Subcutaneous adipose tissue (tissue), 4 donors: ENCODE results near the gene SPCS2. TPM values are rescaled to one million over a fixed set of nuclear protein-coding genes. Genes with fewer than 3 reads are reported as not detected.

Experiments used
- total RNA-seq, 4 donors: library from RNA; depleted of rRNA; stranded (reverse); fragments of >200 nt; gene quantifications; one replicate each; pipeline ENCODE4 v1.1.0, GENCODE V29; 2016
- TF ChIP-seq, protein P1 (sequence below): fragments of 450-650 bp; IDR thresholded peaks from one replicate; pipeline ENCODE4 v1.5.1; 2016; ENCODE audit warnings: low read depth, mild to moderate bottlenecking, control low read depth, antibody characterized with exemption, moderate library complexity

SPCS2 gene
- total RNA-seq, 4 donors from 2014 or later = 32.4 to 89.2 (median 41.1) TPM

DNA sequence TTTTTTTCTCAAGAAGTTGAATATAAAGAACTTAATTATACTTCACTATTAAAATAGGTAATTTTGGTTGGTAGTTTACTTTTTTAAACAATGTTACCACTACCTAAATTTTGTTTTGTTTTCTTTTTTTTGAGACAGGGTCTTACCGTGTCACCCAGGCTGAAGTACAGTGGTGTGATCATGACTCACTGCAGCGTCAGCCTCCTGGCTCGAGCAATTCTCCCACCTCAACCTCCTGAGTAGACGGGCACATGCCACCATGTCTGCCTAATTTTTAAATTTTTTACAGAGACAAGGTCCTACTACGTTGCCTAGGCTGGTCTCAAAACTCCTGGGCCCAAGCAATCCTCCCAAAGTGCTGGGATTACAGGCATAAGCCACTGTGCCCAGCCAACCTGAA is 17.6 kb downstream of the SPCS2 start:
- TF ChIP-seq, protein P1, sequence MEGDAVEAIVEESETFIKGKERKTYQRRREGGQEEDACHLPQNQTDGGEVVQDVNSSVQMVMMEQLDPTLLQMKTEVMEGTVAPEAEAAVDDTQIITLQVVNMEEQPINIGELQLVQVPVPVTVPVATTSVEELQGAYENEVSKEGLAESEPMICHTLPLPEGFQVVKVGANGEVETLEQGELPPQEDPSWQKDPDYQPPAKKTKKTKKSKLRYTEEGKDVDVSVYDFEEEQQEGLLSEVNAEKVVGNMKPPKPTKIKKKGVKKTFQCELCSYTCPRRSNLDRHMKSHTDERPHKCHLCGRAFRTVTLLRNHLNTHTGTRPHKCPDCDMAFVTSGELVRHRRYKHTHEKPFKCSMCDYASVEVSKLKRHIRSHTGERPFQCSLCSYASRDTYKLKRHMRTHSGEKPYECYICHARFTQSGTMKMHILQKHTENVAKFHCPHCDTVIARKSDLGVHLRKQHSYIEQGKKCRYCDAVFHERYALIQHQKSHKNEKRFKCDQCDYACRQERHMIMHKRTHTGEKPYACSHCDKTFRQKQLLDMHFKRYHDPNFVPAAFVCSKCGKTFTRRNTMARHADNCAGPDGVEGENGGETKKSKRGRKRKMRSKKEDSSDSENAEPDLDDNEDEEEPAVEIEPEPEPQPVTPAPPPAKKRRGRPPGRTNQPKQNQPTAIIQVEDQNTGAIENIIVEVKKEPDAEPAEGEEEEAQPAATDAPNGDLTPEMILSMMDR = no peak

DNA sequence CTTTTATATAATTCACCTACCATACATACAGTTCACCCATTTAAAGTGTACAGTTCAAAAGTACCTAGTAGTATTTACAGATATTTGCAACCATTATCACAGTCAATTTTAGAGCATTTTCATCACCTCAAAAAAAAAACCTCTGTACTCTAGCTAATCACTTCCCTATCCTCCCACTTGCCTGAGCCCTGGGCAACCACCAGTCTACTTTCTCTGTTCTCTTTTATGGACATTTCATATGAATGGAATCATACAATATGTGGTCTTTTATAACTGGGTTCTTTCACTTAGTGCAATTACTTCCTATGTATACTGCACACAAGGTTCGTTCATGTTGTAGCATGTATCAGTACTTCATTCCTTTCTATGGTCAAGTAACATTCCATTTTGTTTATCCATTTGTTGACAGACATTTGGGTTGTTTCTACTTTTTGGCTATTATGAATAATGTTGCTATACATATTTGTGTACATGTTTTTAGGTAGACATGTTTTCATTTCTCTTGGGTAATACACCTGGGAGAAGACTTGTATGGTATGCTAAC is 21.9 kb downstream of the SPCS2 start:
- TF ChIP-seq, protein P1 = no peak

DNA sequence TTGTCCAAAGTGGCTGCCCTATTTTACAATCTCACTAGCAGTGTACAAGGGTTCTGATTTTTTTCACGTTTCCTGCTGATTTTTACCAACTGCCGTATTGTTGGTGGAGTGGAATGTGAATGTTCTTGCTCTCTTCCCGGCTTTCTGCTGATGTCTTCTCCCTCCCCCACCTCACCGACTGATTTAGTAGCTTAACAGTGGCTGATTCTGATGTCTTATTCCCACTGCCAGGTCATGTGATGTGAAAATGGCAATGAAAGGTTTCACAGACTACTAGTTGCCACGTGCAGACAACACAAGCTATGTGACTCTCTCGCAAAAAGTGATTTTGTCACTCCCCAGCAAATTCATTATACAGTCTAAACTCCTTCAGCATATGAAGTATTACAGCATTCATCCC is 22.4 kb downstream of the SPCS2 start:
- TF ChIP-seq, protein P1 = no peak

DNA sequence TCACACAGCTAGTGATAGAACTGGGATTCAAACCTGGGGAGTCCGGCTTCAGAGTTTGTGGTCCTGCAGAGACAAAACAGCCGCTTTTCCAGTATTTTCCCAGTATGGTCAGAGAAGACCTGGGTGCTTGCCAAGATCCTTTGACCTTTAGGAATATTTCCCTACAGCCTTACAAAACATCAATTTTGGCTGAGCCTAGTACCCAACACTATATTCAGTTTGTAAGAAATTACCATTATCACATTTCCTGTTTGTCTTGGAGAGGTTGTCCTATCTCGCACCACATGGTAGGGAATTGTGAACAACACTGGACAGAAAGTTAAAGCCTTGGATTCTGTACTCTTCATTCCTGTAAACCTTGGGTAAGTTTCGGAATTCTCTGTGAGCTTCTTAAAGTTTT is 29.0 kb downstream of the SPCS2 start:
- TF ChIP-seq, protein P1 = no peak

DNA sequence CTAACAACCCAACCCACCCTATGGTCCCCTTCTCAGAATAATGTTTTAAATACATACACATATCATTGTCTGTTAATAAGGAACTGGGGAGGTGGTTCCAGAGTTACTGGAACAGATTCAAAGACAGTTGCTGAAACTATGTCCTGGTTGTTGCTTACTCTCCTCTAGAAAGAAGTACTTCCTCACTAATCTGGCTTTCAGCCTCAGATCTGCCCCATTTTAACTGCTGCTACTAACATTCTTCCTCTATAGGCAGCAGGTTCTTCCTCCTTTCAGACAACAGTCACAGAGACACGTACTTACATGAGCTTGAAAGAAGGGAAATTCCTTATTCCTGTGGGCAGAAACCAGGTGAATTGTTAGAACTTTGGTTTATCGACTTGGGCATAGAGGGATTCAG is 31.6 kb downstream of the SPCS2 start:
- TF ChIP-seq, protein P1 = no peak

DNA sequence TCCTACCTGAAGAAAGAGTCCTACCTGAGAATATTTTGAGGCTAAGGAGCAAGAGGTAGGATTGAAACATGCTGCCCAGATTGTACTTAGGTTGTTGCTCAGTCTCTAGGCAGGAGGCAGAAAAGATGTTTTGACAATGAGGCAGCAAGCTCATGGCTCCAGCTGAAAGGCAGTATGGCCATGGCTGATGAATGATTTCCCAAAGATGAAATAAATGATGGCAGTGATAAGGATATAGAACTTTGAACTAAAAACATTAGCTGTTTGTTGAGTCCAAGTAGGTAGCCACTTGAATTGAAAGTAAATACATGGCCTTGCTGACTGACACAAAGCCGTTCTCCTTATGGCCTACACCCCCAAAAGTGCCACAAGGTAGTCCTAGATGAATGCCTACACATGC is 32.8 kb downstream of the SPCS2 start:
- TF ChIP-seq, protein P1 = no peak

DNA sequence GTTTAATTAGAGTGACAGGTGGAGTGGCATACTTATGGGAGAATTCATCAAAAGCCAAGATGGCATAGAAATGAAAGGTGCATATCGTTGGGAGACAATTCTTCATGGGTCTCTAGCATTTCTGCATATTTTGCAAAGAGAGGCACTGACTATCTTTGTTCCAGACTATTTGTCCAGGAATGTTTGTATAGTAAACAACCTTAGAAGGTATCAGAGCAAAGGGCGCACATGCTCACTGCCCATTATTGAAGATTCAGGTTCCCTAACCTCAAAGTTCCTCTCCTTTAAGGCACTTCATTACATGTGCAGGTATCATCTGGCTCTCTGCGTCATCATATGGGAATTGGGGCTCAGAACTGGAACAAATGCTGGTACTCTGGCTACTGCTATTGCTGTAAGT is 35.0 kb downstream of the SPCS2 start:
- TF ChIP-seq, protein P1 = no peak
